ENCODE data around the gene TRABD2B. TPM values are rescaled to one million over a fixed set of nuclear protein-coding genes. Genes with fewer than 3 reads are reported as not detected.

Gene TRABD2B
- polyA plus RNA-seq, 12 donors, result 2.6 to 11.0 (median 4.7) TPM; not detected in 1

DNA sequence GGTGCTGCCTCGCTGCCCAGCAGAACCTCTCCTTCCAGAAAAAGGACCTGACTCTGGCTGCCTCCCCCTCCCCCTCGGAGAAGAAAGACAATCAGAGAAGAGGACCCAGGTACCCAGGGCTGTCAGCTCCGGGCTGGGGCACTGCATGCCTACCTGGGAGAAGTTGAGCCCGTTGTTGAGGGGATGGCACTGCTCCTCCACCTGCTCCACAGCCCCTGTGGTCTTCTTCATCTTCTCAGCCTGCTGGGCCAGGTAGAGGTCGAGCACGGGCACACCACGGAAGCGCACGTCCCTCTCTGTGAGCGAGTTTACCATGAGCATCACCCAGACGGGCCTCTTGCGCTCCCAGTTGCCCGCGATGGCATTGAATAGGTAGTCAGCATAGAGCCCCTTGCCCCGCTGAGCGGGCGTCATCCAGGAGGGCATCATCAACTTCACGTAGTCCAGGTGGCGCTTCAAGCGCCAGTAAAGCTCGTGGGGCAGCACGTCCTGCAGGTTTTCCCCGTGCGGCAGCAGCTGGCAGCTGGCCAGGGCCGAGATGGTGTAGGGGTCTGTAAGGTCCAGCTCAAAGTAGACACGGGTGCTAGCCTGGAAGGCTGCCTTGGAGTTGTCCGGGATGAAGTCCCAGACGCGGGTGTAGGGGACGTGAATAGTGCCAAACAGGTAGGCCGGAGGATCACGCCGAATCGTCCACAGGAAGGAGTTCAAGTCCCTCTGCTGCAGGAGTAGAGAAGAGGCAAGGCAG, 3.1 kb downstream of the TRABD2B start:
- DNase-seq, result no peak

DNA sequence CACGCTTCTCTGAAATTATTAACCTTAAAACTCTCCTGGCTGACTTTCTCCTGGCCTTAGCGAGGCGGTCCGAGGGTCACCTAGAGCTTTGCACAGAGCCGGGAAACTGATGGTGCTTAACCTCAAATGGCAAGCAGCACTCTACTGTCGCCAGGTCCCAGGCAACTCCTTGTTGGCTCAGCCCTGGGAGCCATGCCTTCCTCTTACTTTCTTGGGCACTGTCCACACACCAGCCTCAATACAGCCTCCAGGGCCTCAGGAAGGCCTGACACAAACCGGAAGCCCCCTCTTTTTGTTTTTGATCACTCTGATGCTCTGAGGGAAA, 3.8 kb downstream of the TRABD2B start:
- DNase-seq, result no peak

DNA sequence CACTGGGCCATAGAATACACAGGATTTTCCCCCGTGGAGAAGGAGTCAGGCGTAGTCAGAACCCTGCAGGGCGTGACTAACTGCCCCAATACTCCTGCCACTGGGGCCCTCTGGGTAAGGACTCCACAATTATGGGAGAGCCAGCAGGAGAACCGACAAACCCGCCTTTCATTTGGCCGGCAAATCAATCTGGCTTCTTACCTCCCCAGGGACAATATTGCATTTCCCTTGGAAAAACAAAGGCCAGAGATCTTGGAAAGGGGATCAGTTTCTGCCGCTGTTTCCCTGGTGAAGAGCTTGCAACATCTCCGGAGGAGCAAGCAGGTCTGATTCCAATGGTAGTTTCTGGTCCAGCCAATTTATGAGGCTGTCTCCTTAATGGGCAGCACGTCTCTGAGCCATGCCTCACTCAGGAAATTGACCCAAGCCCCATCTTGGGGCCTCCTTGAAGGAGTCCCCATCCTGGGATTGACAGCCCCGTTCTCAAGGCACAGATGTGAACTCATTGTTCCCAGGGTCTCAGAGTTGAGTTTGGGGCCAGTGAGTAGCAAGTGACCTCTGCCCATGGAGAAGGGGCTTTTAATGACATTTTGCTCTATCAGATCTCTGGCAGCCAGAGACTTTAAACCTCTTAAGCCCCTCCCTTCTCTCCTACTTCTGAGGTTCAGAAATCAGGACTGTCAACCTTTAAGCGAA, 4.3 kb downstream of the TRABD2B start:
- no peak for DNase-seq

DNA sequence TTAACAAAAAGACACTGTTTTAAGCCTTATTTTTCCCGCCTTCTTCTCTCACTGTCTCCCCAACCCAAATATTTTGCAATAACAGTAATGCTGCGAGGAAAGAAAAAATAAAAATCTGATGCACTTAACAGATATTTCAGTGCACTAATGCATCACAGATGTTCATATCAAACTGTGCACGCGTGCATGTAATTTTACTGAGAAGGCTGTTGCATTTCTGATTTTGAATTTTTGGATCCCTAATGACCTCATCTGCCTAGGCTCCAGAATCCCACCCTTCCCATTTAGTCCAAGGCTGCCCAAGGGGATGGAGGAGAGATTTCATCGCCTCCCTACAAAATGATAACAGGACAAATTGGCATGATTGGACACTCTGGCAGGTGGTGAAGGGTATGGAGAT, 5.5 kb downstream of the TRABD2B start:
- DNase-seq, result no peak

DNA sequence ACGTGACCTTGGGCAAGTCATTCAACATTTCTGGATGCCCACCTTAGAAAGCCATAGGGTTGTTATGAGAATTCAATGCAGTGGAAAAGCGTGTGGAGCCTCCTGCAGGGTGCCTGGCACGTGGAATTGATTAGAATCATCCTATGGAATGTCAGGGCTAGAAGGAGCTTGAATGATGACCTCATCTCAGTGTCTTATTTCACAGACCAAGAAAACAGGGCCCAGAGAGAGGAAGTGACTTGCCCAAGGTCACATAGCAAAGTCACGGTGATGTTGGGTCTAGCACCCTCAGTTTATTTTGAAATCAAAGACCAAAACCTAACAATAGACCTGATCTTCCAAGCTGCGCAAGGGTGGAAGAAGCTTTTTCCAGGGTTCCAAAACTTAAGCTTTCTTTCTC, 6.0 kb downstream of the TRABD2B start:
- DNase-seq, result no peak

DNA sequence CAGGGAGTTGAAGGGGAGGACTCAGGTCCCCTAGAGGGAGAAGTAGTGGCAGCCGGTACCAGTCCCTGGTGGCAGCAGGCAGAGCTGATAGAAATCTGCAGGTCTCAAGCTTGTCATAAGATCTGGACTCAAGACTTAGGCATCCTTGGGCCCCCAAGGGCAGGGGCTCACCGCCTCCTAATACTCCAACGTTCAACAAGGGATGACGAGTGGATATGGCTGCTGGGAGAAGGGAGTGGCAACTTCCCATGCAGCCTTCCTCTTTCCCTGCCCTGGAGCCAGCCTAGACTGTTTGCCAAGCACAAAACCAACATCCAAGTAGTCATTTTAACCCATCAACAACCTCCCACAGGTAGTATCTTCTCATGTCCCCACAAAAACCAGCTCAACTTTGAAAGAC, 6.9 kb downstream of the TRABD2B start:
- no peak for DNase-seq

DNA sequence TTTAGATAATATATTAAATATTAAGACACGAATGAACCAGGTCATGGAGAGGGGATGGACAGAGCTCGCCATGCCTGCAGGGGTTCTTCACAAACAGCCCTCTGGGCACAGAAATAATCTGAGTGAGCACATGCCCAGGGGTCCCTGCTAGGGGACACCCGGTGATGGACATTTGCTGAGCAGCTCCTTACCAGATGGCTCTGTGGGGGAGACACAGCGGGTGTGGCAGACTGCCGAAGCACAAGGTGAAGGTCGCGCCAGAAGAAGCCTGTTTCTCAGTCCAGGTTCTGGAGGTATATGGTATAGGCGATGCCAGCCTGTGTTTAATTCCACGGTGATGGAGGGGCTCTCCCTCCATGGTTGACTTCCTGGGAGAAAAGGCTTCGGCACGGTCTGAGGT, 9.6 kb downstream of the TRABD2B start:
- no peak for DNase-seq

DNA sequence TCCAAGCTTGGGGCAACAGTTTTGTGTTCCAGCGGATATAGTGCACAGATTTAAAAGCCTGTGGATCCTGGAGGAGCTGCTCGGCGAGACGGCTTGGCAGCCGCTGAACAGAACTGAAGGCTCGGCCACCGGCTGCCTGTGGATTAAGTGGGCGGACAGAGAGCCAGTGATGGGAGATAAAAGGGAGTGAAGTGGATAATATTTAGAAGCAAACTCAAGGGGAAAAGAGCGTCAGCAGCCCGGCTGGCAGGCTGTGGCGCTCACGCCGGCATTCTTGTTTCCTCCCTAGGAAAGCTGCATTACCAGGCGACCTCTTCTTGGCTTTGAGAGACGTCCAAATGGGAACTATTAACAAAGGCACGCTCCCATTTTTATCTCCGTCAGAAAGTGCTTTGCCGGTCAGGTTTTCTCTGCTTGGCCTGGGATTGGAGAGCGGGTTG, 10.4 kb downstream of the TRABD2B start:
- no peak for DNase-seq

DNA sequence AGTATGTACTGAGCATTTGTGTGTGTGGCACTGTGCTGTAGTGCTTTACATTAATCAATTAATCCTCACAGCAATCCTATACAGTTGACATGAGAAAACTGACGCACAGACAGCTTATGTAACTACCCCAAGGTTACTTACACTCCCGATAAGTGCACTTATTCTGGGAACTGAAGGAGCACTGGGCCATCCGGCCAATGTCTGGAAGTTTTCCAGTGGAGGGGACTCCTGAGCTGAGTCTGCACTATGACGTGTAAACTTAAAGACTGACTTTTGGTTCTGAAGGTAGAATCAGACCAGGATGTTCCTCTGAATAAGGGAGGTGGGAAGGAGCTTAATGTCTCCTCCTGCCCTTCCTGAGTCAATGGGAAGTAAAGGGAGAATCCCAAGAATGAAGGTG, 12.2 kb downstream of the TRABD2B start:
- no peak for DNase-seq

DNA sequence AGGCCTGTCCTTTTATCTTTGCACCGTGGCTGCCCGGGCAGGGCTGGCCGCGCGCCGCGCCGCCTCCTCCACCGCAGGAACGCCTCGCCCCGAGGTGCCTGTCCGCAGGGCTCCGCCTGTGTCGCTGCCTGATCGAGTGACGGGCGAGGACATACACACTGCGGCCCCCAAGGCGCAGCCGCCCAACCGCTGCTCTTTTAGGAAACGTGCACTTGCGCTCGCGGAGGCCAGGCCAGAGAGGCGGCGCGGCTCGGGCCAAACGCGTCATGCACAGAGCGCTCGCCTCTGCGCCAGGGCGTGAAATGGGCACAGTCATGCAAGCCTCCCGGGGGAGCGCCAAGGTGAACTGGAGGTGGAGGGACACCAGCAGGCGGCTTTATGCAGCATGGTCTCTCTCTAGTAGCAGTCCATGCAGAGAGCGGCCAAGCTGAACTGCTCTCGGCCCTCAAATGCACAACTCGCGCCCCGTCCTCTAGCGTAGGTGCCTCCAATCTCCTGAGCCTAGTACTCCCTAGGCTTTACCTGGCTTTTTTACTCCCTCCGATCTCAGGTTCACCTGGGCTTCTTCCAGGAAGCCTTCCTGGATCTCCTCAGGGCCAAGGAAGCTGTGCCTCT, 12.9 kb downstream of the TRABD2B start:
- no peak for DNase-seq

DNA sequence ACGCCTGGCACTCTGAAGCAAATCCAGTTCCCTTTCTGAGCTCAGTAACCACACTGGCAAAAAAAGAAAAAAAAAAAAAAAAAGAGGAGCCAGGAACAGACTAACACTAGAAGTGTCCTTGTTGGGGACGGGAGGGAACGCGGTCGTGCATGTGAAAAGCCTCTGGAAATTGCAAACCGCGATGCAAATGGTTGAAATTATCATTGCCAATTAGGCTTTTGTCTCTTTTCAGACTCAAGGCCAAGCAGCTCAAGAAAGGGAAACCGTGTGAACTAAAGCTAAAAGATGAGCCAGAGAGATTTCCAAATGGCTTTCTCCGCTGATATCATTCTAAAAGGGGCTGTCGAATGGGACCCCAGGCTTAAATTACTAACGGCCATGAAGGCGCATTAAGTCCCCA, 13.5 kb downstream of the TRABD2B start:
- DNase-seq, result no peak

DNA sequence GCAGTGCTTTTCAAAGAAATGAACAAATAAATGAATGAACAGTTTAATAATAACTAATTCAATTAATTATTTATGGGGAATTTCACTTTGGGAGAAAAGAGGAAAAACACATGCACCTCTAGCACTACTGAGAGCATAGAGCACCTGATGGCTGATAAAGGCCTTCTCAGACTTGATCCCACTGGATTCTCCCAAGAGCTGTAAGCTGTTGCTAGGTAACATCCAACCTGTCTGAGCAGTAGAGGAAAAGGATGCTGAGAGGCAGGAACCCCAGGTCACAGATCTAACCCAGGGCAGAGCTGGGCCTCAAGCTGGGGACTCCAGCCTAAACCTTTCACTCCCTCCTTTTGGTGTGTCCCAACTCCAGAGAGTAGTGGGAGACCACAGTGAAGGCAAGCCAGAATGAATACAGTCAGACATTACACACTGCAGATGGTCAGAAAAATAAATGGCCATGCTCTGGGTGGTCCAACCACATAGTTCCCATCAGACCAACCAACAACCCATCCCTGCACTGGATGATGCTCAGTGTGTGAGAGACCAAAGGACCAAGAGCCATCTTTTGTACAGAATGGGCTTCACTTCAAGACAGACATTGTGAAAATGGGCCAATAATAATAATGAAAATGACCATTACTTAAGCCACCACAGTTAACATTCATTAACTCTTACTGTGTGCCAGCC, 15.4 kb downstream of the TRABD2B start:
- no peak for DNase-seq

DNA sequence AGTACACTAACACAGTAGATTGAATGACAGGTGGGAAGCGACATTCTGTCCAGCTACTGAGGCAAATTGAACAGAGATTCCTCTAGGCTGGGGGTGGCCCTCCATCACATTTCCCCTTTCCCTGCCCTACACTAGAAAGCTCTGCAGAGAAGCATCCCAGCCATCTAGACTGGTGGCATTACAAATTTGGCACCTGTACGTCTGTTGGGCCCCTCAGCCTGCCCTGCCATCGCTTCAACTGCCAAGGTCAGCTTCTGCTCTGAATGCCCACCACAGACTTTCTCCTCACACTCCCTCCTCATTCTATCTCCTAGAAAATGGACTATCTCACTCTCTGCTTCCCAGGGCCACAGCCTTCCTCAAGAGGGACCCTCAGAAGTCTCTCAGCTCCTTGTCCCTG, 16.7 kb downstream of the TRABD2B start:
- no peak for DNase-seq

DNA sequence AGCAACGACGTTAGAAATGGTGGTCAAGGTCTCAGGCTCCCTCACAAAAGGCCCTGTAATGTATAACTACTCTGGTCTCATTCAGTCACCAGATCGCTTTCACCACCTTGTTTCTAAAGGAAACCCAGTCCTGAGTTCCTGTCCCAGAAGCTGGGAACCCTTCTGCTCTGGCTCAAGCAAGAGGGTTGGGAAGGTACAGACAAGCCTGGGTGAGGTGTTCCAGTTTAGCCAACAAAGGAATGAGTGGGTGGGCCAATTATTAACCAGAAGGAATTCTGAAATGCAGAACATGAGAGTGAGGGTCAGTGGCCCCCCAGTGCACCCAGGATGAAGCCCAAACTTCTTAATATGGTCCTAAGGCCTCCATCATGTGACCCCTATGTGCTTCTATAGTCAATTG, 17.5 kb downstream of the TRABD2B start:
- DNase-seq, result no peak

DNA sequence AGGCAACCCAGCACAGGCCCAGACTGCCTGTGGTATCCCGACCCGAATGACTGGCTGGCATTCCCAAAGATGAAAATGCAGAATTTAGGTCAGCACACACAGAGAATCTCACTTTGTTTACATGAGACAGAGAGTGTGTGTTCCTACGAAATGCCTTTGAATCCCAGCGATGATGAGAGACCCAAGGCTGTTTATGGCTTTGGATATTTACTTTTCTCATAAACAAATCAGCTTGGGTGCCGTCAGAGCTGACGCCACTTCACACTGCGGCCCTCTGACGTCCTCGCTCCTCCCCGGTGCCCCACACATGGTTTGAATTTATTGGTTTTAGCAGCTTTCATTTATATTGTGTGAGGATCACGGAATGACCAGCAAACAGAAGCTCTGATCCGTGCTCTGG, 18.7 kb downstream of the TRABD2B start:
- DNase-seq, result no peak

DNA sequence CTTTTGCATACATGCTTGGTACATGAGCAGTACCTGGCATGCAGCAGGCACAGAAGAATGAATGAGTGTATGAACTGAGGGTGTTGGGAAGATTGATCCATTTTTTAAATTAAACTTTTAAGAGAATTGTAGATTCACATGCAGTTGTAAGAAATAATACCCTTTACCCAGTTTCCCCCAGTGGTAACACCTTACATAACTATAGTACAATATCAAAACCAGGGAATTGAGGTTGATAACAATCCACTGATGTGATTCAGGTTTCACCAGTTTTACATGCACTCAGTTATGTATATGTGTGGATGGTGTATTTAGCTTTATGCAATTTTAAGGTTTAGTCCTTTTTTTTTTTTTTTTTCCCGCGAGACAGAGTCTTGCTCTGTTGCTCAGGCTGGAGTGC, 20.5 kb downstream of the TRABD2B start:
- no peak for DNase-seq

DNA sequence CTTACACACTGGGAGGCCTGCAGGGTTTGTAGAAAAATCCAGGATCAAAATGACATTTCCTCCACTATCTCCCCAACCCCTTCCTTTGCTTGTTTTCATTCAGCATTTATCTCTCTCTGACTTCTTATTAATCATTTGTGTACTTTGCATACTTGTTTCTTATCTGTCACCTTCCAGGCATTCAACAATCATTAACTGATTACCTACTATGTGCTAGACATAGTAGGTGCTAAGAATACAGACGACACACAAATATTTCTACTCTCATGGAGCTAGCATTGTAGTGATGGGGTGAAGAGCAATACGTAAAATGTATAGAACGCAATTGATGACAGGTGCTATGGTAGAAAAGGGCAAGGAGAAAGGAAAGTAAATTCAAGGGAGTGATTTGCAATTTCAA, 20.9 kb downstream of the TRABD2B start:
- no peak for DNase-seq

DNA sequence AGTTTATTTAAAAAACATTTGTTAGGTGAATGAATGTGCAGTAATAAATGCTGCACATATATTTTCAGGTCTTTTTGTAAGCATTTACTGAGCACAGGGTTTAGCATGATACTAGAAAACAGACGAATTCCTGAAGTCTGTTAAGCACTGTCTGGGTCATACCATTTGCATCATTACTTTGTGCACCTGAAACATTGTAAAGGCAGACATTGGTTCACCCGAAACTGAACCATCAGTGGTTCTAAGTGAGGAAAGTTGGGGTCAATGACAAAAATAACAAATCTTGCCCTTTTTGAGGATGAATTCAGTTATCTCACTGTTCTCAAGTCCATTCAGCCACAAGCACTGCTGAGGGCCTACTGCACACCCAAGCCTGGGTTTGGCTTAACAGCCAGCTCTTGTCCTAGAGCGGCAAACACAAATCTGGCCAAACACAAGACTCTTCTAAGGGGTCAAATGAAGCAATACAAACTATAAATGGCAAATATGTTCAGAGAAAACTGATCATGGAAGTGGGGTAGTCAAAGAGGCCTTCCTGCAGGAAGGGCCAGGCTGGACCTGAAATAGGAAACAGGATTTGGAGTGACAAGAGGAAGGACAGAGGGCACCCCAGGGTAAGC, 21.8 kb downstream of the TRABD2B start:
- no peak for DNase-seq

DNA sequence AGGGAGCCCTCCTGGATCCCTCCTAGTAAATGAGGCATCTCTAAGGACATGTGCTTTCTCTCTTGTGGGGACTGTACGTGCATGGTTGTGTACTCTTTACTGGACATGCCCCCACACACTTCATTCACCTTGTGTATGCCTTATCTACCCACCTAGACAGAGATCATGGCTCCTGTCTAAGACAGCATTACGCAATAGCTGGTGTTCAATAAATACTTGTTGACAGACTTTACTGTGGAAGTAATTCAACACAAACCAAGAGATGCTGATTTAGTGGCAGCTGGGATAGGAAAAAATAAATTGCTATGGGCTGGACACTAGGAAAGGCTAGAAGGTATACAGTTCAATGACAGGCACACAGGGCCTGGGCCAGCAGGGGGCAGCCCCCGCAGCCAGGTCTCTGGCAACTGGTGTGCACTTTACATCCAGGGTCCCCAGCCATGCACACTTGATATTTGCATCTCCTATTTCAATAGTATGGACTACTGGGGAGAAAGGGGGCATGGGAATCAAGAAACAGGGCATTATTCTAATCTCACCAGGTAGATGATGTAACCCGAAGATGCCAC, 24.2 kb downstream of the TRABD2B start:
- DNase-seq, result no peak

DNA sequence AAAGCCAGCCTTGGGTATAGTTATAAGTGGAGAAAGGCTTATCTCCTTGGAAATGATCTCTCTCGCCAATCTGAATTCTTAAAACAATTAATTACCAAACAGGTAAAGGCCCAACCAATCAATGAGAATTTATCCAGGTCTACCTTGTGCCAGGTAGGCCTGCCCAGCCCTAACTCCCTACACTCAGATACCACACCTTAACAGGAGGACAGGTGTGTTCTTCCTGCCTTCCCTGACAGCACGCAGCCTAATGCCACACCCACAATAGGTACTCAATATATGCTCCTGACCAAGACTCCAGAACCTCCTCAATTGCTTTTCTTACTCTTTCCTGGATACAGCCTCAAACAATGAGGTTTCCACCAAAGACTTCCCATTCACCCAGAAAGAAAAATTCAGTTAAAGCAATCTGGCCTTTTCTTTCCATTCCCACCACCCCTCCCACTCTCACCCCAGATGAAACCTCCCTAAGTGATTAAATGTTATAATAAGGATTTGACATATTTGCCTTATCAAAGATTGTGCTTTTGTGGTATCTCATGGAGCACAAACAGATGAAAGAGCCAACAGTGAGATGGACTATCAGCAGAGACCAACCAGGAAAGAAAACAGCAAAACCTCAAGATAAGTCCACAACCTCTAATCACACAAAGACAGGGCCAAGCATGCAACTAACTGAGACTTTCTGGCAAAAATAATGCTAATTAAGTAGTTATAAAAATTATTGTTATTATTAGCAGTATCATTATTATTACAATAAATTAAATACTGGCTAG, 25.6 kb downstream of the TRABD2B start:
- DNase-seq, result no peak

DNA sequence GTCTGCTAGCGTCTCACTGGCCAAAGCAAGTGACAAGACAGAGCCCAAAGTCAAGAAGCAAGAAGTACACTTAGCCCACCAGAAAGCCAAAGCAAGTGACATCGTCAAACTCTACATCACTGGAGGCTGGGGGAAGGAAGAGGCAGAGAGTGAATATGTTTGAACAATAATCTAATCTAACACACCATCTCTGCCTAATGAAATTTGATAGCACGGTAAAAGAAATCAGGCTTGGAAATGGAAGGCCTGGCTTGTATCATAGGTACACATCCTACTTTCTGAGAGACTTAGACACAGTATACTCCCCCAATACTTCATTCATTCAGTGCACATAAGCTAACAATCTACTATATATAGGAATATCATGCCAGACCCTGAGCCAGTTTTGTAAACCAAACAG, 26.3 kb downstream of the TRABD2B start:
- no peak for DNase-seq

All from muscle of arm (tissue), 12 donors.